DND-41 (cell line): ENCODE data around the gene HNF1A.

ENCODE experiments used
- ATAC-seq: fragments of 200-7000 bp; cut with Tn5 transposase; 3 replicates; pipeline ENCODE4 v1.9.1; 2021; ENCODE audit warnings: low read depth; ENCODE audit not compliant: insufficient read depth
- DNase-seq: peaks from one replicate; pipeline ENCODE4 v3.0.0-alpha.2; 2020
- H2AFZ ChIP-seq: 2 replicates; pipeline ENCODE4 v1.6.0; 2012; ENCODE audit warnings: low read depth, low read length
- H3K27ac ChIP-seq: 2 replicates; pipeline ENCODE4 v1.5.1; 2012; ENCODE audit warnings: low read length, inconsistent platforms
- H3K27me3 ChIP-seq: fragments of 200-600 bp; sonication (generic); 2 replicates; pipeline ENCODE4 v1.6.0; 2012; ENCODE audit warnings: low read length, mild to moderate bottlenecking, inconsistent platforms; ENCODE audit not compliant: insufficient read depth, poor library complexity
- H3K36me3 ChIP-seq: 2 replicates; pipeline ENCODE4 v1.5.1; 2012; ENCODE audit warnings: low read length, inconsistent platforms; ENCODE audit not compliant: insufficient read depth
- H3K4me1 ChIP-seq: 2 replicates; pipeline ENCODE4 v1.5.1; 2012; ENCODE audit warnings: mild to moderate bottlenecking, low read length; ENCODE audit not compliant: insufficient read depth
- H3K4me2 ChIP-seq: 2 replicates; pipeline ENCODE4 v1.6.0; 2012; ENCODE audit warnings: mild to moderate bottlenecking, moderate library complexity, low read length, inconsistent platforms; ENCODE audit not compliant: insufficient read depth
- H3K4me3 ChIP-seq, 2 experiments: fragments of 200-600 bp in 1 of 2; shearing (Covaris generic) in 1 of 2; 2 replicates each; pipeline ENCODE4 v1.5.1; 2012 to 2016; ENCODE audit warnings: inconsistent platforms in 2 of 2, low read length in 2 of 2, mild to moderate bottlenecking in 2 of 2, low read depth in 1 of 2, moderate library complexity in 1 of 2
- H3K79me2 ChIP-seq: 2 replicates; pipeline ENCODE4 v1.6.0; 2012; ENCODE audit warnings: low read length, inconsistent platforms; ENCODE audit not compliant: insufficient read depth
- H3K9ac ChIP-seq: 2 replicates; pipeline ENCODE4 v1.6.0; 2012; ENCODE audit warnings: low read depth, mild to moderate bottlenecking, inconsistent platforms, low read length, moderate library complexity
- H3K9me3 ChIP-seq: 2 replicates; pipeline ENCODE4 v1.5.1; 2012; ENCODE audit warnings: low read length, moderate library complexity, mild to moderate bottlenecking, inconsistent platforms; ENCODE audit not compliant: insufficient read depth, severe bottlenecking
- H4K20me1 ChIP-seq: 2 replicates; pipeline ENCODE4 v1.6.0; 2012; ENCODE audit warnings: low read length; ENCODE audit not compliant: insufficient read depth
- CTCF ChIP-seq: IDR thresholded peaks from 2 replicates; pipeline ENCODE4 v1.5.1; 2012; ENCODE audit warnings: borderline replicate concordance, low read length, moderate library complexity, mild to moderate bottlenecking; ENCODE audit not compliant: poor library complexity, severe bottlenecking; ENCODE audit errors: extremely low read depth
- EZH2 ChIP-seq: IDR thresholded peaks from 3 replicates; pipeline ENCODE4 v1.6.1; 2012; ENCODE audit warnings: borderline replicate concordance, low read depth, mild to moderate bottlenecking, moderate library complexity, low read length, inconsistent platforms; ENCODE audit not compliant: severe bottlenecking

The HNF1A gene

GRCh38 chr12:120955232-120955631 is 23.1 kb upstream of the HNF1A start:
- Histone ChIP-seq H3K4me3 (no peak overlapping the region), H3K4me1 (no peaks in the 10 kb centered on the region), H3K79me2 (no peaks in the 10 kb centered on the region), H3K9ac (no peak overlapping the region), H3K36me3 (no peaks in the 10 kb centered on the region), H4K20me1 (no peaks in the 10 kb centered on the region), H3K27me3 (no peaks in the 10 kb centered on the region), H3K4me2 (no peak overlapping the region), H2AFZ (no peak overlapping the region), H3K27ac (no peak overlapping the region), H3K9me3 (no peaks in the 10 kb centered on the region)
- no peak for TF ChIP-seq CTCF
- TF ChIP-seq EZH2, result no peak
- ATAC-seq (no peak), DNase-seq (no peak)

GRCh38 chr12:120956579-120957300 is 21.6 kb upstream of the HNF1A start:
- Histone ChIP-seq H3K27ac (no peak overlapping the region), H3K27me3 (no peaks in the 10 kb centered on the region)
- ATAC-seq, result no peak

GRCh38 chr12:120959111-120959878 is 19.0 kb upstream of the HNF1A start:
- Histone ChIP-seq H3K4me2 (no peak overlapping the region), H3K27ac (no peak overlapping the region), H3K36me3 (no peaks in the 10 kb centered on the region), H2AFZ (no peak overlapping the region), H4K20me1 (no peaks in the 10 kb centered on the region), H3K27me3 (no peaks in the 10 kb centered on the region), H3K4me3 (no peak overlapping the region), H3K79me2 (no peaks in the 10 kb centered on the region), H3K4me1 (no peaks in the 10 kb centered on the region), H3K9ac (no peak overlapping the region), H3K9me3 (no peaks in the 10 kb centered on the region)
- DNase-seq (no peak), ATAC-seq (0 out of 3 replicates have a peak, but pooled peaks have one; percentile 3)
- TF ChIP-seq CTCF (no peak), EZH2 (no peak)

More at GRCh38 chr12:120956579-120957300, 21.6 kb upstream of the HNF1A start:
- no peaks in the 10 kb centered on the region for H4K20me1 ChIP-seq
- no peaks in the 10 kb centered on the region for H3K36me3 ChIP-seq
- no peaks in the 10 kb centered on the region for H3K9me3 ChIP-seq
- TF ChIP-seq CTCF (no peak), EZH2 (no peak)
- no peaks in the 10 kb centered on the region for H3K4me1 ChIP-seq
- no peak overlapping the region for H3K4me3 ChIP-seq
- H3K9ac ChIP-seq, result no peak overlapping the region
- no peak overlapping the region for H2AFZ ChIP-seq
- no peaks in the 10 kb centered on the region for H3K79me2 ChIP-seq
- no peak for DNase-seq
- H3K4me2 ChIP-seq, result no peak overlapping the region
